VCaP (cell line): ENCODE measurements around the gene MAPKBP1.

ENCODE experiments used
- H3K27ac ChIP-seq: fragments of 450-650 bp; 2 replicates; pipeline ENCODE4 v1.5.1; 2017
- TF ChIP-seq, protein P1 (sequence below): fragments of 450-650 bp; conservative IDR thresholded peaks from 2 replicates; pipeline ENCODE4 v1.5.1; 2017; ENCODE audit warnings: mild to moderate bottlenecking, moderate library complexity

MAPKBP1 gene

DNA sequence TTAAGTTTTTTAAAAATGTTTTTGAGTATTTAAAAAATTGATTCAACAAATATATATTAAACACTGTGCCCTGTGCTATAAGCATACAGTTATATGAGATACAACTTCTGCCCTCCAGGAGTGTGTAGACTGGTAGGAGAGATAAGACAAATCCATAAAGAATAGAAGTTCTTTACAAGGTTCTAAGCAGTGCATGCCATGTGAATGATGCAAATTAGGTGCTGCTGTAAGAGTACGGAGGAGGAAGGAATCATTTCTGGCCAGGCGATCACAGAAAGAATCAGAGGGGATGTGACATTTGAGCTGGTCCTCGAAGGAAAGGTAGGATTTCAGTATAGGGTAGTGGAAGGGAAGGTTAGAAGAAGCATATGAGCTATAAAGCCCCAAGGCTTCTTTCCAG is 14.0 kb downstream of the MAPKBP1 start:
- TF ChIP-seq, protein P1, sequence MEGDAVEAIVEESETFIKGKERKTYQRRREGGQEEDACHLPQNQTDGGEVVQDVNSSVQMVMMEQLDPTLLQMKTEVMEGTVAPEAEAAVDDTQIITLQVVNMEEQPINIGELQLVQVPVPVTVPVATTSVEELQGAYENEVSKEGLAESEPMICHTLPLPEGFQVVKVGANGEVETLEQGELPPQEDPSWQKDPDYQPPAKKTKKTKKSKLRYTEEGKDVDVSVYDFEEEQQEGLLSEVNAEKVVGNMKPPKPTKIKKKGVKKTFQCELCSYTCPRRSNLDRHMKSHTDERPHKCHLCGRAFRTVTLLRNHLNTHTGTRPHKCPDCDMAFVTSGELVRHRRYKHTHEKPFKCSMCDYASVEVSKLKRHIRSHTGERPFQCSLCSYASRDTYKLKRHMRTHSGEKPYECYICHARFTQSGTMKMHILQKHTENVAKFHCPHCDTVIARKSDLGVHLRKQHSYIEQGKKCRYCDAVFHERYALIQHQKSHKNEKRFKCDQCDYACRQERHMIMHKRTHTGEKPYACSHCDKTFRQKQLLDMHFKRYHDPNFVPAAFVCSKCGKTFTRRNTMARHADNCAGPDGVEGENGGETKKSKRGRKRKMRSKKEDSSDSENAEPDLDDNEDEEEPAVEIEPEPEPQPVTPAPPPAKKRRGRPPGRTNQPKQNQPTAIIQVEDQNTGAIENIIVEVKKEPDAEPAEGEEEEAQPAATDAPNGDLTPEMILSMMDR: no peak
- no peak overlapping the region for H3K27ac ChIP-seq

DNA sequence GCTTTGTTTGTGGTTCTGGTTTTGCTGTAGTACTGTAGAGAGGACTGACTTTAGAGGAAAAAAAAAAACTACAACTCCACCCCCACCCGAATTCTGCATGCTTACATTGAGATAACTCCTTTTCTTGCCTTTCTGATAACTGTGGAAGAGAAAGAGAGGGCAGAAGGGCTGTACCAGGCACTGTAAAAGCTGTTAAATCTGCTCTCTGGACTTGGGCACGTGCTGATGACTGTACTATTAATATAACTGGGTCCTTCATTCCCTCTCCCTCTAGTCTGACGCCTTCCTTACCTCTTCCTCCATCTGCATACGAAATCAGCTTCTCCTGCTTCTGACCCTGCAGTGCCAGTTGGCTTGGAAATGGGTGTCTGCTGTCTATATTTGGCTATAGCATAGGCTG is 15.0 kb downstream of the MAPKBP1 start:
- H3K27ac ChIP-seq: no peak overlapping the region
- TF ChIP-seq, protein P1: no peak

DNA sequence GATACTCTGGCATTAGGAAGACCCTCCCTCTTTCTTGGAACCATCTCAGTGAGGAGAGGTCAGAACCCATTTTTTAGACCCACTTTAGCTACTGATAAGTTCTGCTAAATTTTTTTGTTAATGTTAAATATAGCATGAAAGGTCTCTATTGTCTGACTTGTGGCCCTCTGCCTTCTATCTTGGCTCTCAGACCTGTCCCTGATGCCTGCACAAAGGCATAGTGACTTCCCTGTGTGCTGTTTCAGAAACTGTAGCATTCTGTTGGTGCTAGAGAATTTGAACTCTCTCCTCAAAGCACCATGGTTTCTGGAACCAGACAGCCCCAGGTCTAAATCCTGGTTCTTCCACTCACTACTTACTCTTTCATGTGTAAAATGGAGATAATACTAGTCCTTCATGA is 15.4 kb downstream of the MAPKBP1 start:
- TF ChIP-seq, protein P1: no peak
- no peak overlapping the region for H3K27ac ChIP-seq

DNA sequence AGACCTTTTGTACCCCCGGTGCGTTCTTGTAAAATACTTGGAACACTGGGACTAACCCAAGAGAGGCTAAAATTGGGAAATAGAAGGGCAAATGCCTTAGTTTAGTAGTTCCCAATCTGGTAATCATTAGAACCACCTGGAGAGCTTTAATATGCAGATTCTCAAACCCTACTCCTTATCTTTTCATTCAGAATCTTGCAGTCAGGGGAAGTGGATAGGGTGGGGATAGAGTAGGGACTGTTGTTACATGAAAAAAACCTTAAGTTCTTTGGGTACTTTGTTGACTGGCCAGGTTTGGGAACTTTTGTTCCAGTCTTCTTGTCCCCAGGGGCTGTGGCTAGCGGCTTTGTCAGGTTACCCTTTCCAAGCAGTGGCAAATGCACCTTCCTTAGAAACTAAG is 15.9 kb downstream of the MAPKBP1 start:
- TF ChIP-seq, protein P1: no peak

GRCh38 chr15:41790756-41791546 is 16.7 kb downstream of the MAPKBP1 start:
- TF ChIP-seq, protein P1: no peak
- H3K27ac ChIP-seq: no peak overlapping the region

More for the DNA sequence above, 15.9 kb downstream of the MAPKBP1 start:
- no peak overlapping the region for H3K27ac ChIP-seq

- no peak overlapping the region for H3K27ac ChIP-seq
- TF ChIP-seq, protein P1: no peak
Observed at GRCh38 chr15:41791547-41791937, 17.3 kb downstream of the MAPKBP1 start.

DNA sequence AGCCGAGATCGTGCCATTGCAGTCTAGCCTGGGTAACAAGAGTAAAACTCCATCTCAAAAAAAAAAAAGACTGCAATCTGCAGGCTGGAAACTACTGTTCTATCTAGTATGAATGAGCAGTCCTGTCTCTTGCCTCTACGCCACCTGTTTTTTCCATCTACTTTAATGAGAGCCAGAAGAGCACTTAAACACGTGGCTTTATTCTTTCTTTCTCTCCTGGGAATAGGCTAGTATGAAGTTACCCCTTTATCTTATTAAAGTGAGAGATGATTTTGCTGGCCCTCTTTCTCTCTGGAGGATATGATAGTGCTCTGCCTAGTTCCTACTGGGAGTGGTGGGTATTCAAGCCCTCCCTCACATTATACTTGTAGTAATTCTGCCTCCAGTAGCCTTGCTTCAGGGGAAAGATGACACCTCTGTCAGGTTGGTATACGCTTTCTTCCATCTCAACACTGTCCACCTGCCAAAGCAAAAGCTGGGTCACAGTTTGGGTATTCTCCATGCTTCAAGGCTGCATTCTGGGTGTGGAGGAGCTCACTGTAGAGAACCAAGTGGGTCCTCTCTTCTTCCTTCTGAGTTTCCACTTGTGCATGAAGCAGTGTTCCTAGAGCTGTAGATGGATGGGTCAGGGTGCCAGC is 17.8 kb downstream of the MAPKBP1 start:
- TF ChIP-seq, protein P1: no peak
- no peak overlapping the region for H3K27ac ChIP-seq
